Transverse colon (tissue), 4 donors: Measurements from ENCODE around the gene SPATA31C1.

Experiments
- CTCF ChIP-seq, 5 experiments: fragments of 200-600 bp in 3 of 5; fragments of 450-650 bp in 2 of 5; sonication (generic) in 3 of 5; IDR thresholded peaks; 1 replicate in 2 of 5; 2 replicates in 3 of 5; pipeline ENCODE4 v1.5.1; 2016 to 2017; ENCODE audit warnings: antibody characterized with exemption in 5 of 5, inconsistent platforms in 3 of 5, mild to moderate bottlenecking in 2 of 5, moderate library complexity in 1 of 5
- POLR2A ChIP-seq: fragments of 450-650 bp; IDR thresholded peaks from one replicate; pipeline ENCODE4 v1.6.1; 2016; ENCODE audit warnings: antibody characterized with exemption, mild to moderate bottlenecking, moderate library complexity
- POLR2AphosphoS5 ChIP-seq, 3 donors: sonication (generic); formaldehyde crosslinking; IDR thresholded peaks; one replicate each; pipeline ENCODE4 v1.6.1; 2016; ENCODE audit warnings: antibody characterized with exemption in 3 of 3

GRCh38 chr9:87892956-87893355 is 24.8 kb upstream of the SPATA31C1 start:
- no peak for TF ChIP-seq CTCF (IDR thresholded peaks at IDR 0.05)
- TF ChIP-seq POLR2A = no peak
- no peak for TF ChIP-seq POLR2AphosphoS5 (IDR thresholded peaks at IDR 0.05)
